NCI-H526 treated with DMSO at 0.1 percent for 48 hours (cell line): ENCODE results near the gene CHRNE.

Experiments
- DNase-seq: peaks from one replicate; lab custom pipeline; 2025; lab: John Stamatoyannopoulos, UW

Gene CHRNE

GRCh38 chr17:4903051-4903818 lies at the start of gene CHRNE:
Gene CHRNE (minus strand): TSS chr17:4903098. CDS start chr17:4903063, 35 bp downstream.
- peak; percentile 39 for DNase-seq

GRCh38 chr17:4951486-4951885 lies 48.6 kb upstream of the CHRNE start:
- DNase-seq = no peak

GRCh38 chr17:4950746-4951204 lies 47.9 kb upstream of the CHRNE start, which contains the start of gene ENO3:
Gene ENO3 (plus strand): TSS chr17:4951119. CDS start chr17:4951830, 711 bp downstream.
- DNase-seq = no peak

- no peak for DNase-seq
Measured at GRCh38 chr17:4950075-4950745, 47.3 kb upstream of the CHRNE start.

- DNase-seq = no peak
Measured at GRCh38 chr17:4949321-4950074, 46.6 kb upstream of the CHRNE start.

GRCh38 chr17:4948931-4949320 lies 46.0 kb upstream of the CHRNE start:
- no peak for DNase-seq

- peak; percentile 70 for DNase-seq
Measured at GRCh38 chr17:4948166-4948930, 45.5 kb upstream of the CHRNE start, which contains the start of gene PFN1. Gene PFN1 (minus strand): TSS chr17:4948530. CDS start chr17:4948394, 136 bp downstream.

GRCh38 chr17:4947411-4948165 lies 44.7 kb upstream of the CHRNE start:
- DNase-seq = no peak

GRCh38 chr17:4947010-4947410 lies 44.1 kb upstream of the CHRNE start:
- DNase-seq = no peak

GRCh38 chr17:4946312-4946976 lies 43.5 kb upstream of the CHRNE start:
- no peak for DNase-seq

- no peak for DNase-seq
Measured at GRCh38 chr17:4945944-4946280, 43.0 kb upstream of the CHRNE start.

- no peak for DNase-seq
Measured at GRCh38 chr17:4945176-4945943, 42.5 kb upstream of the CHRNE start.

- DNase-seq = no peak
Measured at GRCh38 chr17:4944554-4945175, 41.8 kb upstream of the CHRNE start.

- no peak for DNase-seq
Measured at GRCh38 chr17:4944163-4944553, 41.3 kb upstream of the CHRNE start.

- DNase-seq = no peak
Measured at GRCh38 chr17:4942760-4943508, 40.0 kb upstream of the CHRNE start.

- no peak for DNase-seq
Measured at GRCh38 chr17:4941319-4941610, 38.4 kb upstream of the CHRNE start.

GRCh38 chr17:4940555-4941318 lies 37.8 kb upstream of the CHRNE start:
- DNase-seq = no peak
